IMR-90 (cell line): ENCODE measurements around the gene ZNF594.

Experiments used
- BHLHE40 ChIP-seq: fragments of 150-350 bp; IDR thresholded peaks from 2 replicates; pipeline ENCODE4 v1.6.1; 2016; ENCODE audit warnings: mild to moderate bottlenecking, low read depth, low read length
- CHD1 ChIP-seq: IDR thresholded peaks from 2 replicates; pipeline ENCODE4 v1.6.1; 2012; ENCODE audit warnings: low read depth, low read length, improper control_type of control experiment
- POLR2A ChIP-seq: IDR thresholded peaks from 2 replicates; pipeline ENCODE4 v1.6.1; 2012; ENCODE audit warnings: mild to moderate bottlenecking, low read depth, low read length
- RFX5 ChIP-seq: IDR thresholded peaks from 2 replicates; pipeline ENCODE4 v1.8.0; 2012; ENCODE audit warnings: low read depth, mild to moderate bottlenecking, low read length, moderate library complexity
- TF ChIP-seq, protein P1 (sequence below): conservative IDR thresholded peaks from 2 replicates; pipeline ENCODE4 v1.5.1; 2012; ENCODE audit warnings: mild to moderate bottlenecking, low read depth, low read length, improper control_type of control experiment
- TF ChIP-seq, protein P2 (sequence below): fragments of 150-350 bp; IDR thresholded peaks from 2 replicates; pipeline ENCODE4 v1.6.1; 2017; ENCODE audit warnings: mild to moderate bottlenecking, antibody characterized with exemption, low read length, low read depth

DNA sequence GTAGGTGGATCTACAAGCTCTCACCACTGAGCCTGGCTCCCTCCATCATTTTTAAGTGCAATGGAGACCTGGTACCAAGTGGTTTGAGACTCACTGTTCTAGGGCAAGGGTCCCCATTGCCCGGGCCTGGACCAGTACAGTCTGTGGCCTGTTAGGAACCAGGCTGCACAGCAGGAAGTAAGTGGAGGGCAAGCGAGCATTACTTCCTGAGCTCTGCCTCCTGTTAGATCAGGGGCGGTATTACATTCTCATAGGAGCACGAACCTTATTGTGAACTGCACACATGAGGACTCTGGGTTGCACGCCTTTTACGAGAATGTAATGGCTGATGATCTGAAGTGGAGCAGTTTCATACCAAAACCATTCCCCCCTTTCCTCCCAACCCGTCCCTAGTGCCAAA is 6.8 kb upstream of the ZNF594 start:
- TF ChIP-seq, protein P1, sequence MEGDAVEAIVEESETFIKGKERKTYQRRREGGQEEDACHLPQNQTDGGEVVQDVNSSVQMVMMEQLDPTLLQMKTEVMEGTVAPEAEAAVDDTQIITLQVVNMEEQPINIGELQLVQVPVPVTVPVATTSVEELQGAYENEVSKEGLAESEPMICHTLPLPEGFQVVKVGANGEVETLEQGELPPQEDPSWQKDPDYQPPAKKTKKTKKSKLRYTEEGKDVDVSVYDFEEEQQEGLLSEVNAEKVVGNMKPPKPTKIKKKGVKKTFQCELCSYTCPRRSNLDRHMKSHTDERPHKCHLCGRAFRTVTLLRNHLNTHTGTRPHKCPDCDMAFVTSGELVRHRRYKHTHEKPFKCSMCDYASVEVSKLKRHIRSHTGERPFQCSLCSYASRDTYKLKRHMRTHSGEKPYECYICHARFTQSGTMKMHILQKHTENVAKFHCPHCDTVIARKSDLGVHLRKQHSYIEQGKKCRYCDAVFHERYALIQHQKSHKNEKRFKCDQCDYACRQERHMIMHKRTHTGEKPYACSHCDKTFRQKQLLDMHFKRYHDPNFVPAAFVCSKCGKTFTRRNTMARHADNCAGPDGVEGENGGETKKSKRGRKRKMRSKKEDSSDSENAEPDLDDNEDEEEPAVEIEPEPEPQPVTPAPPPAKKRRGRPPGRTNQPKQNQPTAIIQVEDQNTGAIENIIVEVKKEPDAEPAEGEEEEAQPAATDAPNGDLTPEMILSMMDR, result no peak
- TF ChIP-seq, protein P2, sequence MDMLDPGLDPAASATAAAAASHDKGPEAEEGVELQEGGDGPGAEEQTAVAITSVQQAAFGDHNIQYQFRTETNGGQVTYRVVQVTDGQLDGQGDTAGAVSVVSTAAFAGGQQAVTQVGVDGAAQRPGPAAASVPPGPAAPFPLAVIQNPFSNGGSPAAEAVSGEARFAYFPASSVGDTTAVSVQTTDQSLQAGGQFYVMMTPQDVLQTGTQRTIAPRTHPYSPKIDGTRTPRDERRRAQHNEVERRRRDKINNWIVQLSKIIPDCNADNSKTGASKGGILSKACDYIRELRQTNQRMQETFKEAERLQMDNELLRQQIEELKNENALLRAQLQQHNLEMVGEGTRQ, result no peak
- TF ChIP-seq POLR2A (no peak), CHD1 (no peak), RFX5 (no peak), BHLHE40 (no peak)
